GM12864 (cell line): ENCODE data around the gene GAP43.

Source experiments
- DNase-seq: peaks from one replicate; pipeline ENCODE4 v3.0.0-alpha.2; 2011; ENCODE audit warnings: low read depth
- H3K4me3 ChIP-seq: 2 replicates; pipeline ENCODE4 v1.5.1; 2011; ENCODE audit warnings: mild to moderate bottlenecking, low read depth, low read length, control low read depth
- TF ChIP-seq, protein P1 (sequence below): IDR thresholded peaks from 2 replicates; pipeline ENCODE4 v1.5.1; 2011; ENCODE audit warnings: low read depth, mild to moderate bottlenecking, moderate library complexity, low read length, control low read depth, inconsistent platforms; ENCODE audit errors: missing control alignments

GAP43 gene

DNA sequence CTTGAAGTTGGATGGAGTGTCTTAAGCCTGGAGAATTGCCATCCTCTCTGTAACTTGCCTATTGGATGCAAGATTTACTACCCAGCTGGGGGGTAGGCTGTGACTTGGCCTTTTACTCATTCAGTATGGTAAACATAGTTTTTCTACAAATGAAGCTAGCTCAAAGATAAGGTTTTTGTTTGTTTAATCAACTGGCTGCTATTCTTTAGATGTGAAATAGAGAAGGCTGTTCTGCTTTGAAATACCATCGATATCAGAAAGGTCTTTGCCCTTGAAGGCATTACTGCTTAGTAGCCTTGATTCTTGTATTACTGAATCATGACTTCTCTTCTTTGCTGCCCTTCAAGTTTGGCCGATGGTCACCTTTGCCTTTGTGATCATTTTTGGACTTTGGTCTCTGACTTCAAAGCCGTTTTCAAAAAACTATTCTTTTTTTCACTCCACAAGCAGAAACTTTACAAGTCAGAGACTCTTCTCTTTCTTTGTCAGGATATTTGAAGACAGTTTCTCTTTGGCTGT, 83.1 kb downstream of the GAP43 start:
- DNase-seq = no peak
- TF ChIP-seq, protein P1, sequence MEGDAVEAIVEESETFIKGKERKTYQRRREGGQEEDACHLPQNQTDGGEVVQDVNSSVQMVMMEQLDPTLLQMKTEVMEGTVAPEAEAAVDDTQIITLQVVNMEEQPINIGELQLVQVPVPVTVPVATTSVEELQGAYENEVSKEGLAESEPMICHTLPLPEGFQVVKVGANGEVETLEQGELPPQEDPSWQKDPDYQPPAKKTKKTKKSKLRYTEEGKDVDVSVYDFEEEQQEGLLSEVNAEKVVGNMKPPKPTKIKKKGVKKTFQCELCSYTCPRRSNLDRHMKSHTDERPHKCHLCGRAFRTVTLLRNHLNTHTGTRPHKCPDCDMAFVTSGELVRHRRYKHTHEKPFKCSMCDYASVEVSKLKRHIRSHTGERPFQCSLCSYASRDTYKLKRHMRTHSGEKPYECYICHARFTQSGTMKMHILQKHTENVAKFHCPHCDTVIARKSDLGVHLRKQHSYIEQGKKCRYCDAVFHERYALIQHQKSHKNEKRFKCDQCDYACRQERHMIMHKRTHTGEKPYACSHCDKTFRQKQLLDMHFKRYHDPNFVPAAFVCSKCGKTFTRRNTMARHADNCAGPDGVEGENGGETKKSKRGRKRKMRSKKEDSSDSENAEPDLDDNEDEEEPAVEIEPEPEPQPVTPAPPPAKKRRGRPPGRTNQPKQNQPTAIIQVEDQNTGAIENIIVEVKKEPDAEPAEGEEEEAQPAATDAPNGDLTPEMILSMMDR = no peak
- no peak overlapping the region for H3K4me3 ChIP-seq

DNA sequence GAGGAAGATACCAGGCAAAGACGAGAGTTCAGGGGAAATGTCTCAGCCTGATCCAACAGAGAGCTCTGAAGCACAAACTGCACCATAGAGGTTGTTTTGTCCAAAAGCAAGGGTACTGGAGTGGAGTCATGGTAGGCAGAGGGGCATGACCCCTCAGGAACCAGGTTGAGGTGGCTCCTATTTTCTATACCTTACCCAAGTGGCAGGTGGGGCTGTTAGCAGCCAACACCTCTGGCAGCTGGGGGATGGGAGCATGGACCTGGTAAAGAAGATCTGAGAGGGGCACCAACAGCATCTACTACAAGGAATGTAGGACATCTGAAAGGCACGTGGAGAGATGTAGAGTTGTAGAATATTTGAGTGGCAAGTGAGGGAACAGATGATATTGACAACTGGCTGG, 85.2 kb downstream of the GAP43 start:
- TF ChIP-seq, protein P1 = no peak
- H3K4me3 ChIP-seq = no peak overlapping the region

DNA sequence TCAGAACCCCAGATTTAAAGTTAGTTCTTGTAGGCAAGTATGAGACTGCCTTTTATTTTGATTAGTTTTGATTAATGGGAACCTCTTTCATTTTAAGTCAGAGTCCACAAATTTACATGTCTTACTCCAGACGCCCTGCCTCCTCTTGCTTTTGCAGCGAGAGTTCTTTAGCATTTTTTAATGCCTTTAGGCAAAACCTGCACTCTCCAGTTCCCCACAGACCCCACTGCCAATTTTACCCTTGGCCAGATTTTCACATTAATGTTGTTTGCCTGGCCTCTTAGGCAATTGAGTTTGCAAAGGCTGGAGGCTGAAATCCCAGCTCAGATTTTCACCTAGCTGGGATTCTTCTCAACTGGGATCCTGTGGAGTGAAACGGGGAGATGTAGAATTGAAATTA, 85.8 kb downstream of the GAP43 start:
- DNase-seq = no peak

More for the DNA sequence above, 85.2 kb downstream of the GAP43 start:
- DNase-seq = no peak

DNA sequence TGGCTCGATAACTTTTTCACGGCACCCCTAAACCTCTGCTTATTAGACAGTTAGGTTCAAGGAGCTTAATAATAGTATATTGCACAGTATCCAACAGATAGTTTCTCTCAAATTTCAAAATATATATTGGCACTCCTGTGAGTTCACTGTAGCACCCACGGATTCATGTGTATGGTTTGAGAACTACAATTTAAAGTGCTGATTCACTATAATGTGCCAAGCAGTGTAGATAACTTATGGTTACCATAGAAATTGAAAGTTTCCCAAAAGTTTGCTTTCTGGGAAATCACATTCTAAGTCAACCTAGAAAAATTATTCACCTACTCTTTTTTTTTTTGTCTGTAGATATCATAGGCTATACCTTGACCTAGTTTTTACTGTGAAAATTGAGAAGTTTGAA, 86.6 kb downstream of the GAP43 start:
- TF ChIP-seq, protein P1 = no peak
- no peak overlapping the region for H3K4me3 ChIP-seq
- DNase-seq = no peak

More for the DNA sequence above, 85.8 kb downstream of the GAP43 start:
- H3K4me3 ChIP-seq = no peak overlapping the region
- TF ChIP-seq, protein P1 = no peak

DNA sequence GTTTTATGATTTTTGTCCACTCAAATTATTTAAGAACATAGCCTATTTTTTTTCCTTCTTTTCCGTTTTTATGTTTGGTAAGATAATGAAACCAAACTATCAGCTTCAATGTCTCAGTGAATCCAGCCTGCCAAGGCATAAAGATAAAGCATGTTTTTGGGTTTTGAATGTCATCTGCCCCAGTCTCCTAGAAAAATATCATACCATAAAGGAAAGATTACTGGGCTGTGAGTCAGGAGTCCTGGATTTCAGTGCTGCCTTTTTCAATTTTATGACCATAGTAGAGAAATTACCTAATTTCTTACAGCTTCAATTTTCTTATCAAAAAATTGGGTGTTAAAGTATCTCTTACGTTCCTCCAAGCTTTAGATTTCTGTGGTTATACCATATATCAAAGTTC, 87.5 kb downstream of the GAP43 start:
- DNase-seq = no peak

DNA sequence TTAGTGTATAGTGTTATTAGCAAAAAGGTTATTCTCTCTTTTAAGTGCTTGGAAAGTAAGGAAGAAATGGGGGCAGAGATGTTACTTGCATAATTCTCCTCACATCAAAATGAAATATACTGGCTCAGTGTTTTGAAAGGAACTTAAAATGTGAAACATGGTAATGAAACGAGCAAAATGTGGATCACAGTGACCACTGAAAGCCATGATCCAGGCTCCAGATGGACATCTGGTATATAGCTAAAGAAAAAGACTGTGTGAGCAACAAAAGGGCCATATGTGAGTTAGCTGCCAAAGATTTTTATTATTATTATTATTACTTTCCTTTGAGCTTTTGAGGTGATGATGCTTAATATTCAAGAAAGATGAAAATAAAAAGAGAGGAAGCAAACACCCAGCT, 89.6 kb downstream of the GAP43 start:
- H3K4me3 ChIP-seq = no peak overlapping the region
- TF ChIP-seq, protein P1 = no peak
- DNase-seq = no peak

More for the DNA sequence above, 87.5 kb downstream of the GAP43 start:
- TF ChIP-seq, protein P1 = no peak
- no peak overlapping the region for H3K4me3 ChIP-seq

DNA sequence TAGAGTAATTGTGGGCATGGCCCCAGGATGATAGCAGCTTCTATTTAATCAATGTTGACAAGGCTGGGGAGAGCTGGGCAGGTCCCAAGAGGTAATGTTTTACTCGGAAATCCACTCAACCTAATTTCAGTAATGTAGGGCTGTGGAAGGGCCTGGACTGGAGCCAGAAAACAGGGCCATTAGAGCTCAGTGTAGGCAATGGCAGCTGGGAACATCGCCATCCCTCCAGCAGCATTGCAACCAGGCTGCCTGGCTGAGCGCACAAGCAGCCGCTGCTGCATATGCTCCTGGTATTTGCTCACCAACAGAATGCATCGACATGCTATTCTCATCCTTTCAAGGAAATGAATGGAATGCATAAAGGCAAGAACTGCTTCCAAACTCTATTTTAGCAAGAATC, 90.0 kb downstream of the GAP43 start:
- DNase-seq = no peak

More for the DNA sequence above, 90.0 kb downstream of the GAP43 start:
- no peak overlapping the region for H3K4me3 ChIP-seq
- TF ChIP-seq, protein P1 = no peak
